ENCODE measurements around the gene TIMMDC1. TPM values are rescaled to one million over a fixed set of nuclear protein-coding genes. Genes with fewer than 3 reads are reported as not detected.
"Not testable (repeated sequence)": the region's sequence is repeated elsewhere in the genome, so short reads cannot be mapped to it uniquely, and the experiment has no call there.

The TIMMDC1 gene
- total and polyA plus RNA-seq, 8 donors: 26.3 to 165 (median 64.6) TPM

- peak overlapping the region in 1 of 5 donors; percentile 2 for H3K27ac ChIP-seq
- no peak overlapping the region for H3K4me3 ChIP-seq
- H3K9me3 ChIP-seq: no peaks in the 10 kb centered on the region
- no peak for TF ChIP-seq POLR2A (IDR thresholded peaks at IDR 0.05)
- TF ChIP-seq POLR2AphosphoS5 (IDR thresholded peaks at IDR 0.05): no peak
- TF ChIP-seq CTCF (IDR thresholded peaks at IDR 0.05): no peak
- TF ChIP-seq EP300 (IDR thresholded peaks at IDR 0.05): no peak
- H3K4me1 ChIP-seq: no peaks in the 10 kb centered on the region
- H3K36me3 ChIP-seq: no peaks in the 10 kb centered on the region
- H3K27me3 ChIP-seq: no peaks in the 10 kb centered on the region
- WGBS, 5 donors: 84 to 92% (median 91%) methylated on average over 9 of the region's 9 CpGs
- intact Hi-C loops (cut with DNase I; ENCODE audit: low total_unique reads): no loop called here
- no peak for DNase-seq
Measured at GRCh38 chr3:119558626-119559317, 60.4 kb downstream of the TIMMDC1 start.

- peak in 2 of 7 experiments; percentile 23 to 29 for TF ChIP-seq CTCF (IDR thresholded peaks at IDR 0.05)
- no peak for TF ChIP-seq EP300 (IDR thresholded peaks at IDR 0.05)
- Histone ChIP-seq H3K9me3 (no peaks in the 10 kb centered on the region), H3K4me1 (no peaks in the 10 kb centered on the region), H3K27ac (peak within 1 kb of the TSS in 1 of 5 donors; percentile 2), H3K36me3 (no peaks in the 10 kb centered on the region), H3K27me3 (no peaks in the 10 kb centered on the region), H3K4me3 (no peak within 1 kb of the TSS)
- intact Hi-C loops (cut with DNase I; ENCODE audit: low total_unique reads): no loop called here
- peak; percentile 65 to 75 for DNase-seq
- WGBS, 5 donors: 12 to 23% (median 15%) methylated on average over 7 of the region's 7 CpGs
Measured at GRCh38 chr3:119559441-119559963, 61.2 kb downstream of the TIMMDC1 start, which contains the start of gene CD80. TSS of gene CD80 (minus strand) at chr3:119559614. CDS start at chr3:119557728, 1,886 bp downstream.

GRCh38 chr3:119560160-119560559, 61.8 kb downstream of the TIMMDC1 start:
- H3K27me3 ChIP-seq: no peaks in the 10 kb centered on the region
- H3K4me1 ChIP-seq: no peaks in the 10 kb centered on the region
- no peaks in the 10 kb centered on the region for H3K9me3 ChIP-seq
- no peak overlapping the region for H3K27ac ChIP-seq
- H3K4me3 ChIP-seq: no peak overlapping the region
- no peaks in the 10 kb centered on the region for H3K36me3 ChIP-seq
- TF ChIP-seq POLR2AphosphoS5 (IDR thresholded peaks at IDR 0.05): no peak
- no peak for TF ChIP-seq EP300 (IDR thresholded peaks at IDR 0.05)
- no peak for TF ChIP-seq CTCF (IDR thresholded peaks at IDR 0.05)
- DNase-seq: no peak
- 72 to 94% (median 87%) methylated on average over 5 of the region's 5 CpGs for WGBS, 5 donors
- intact Hi-C loops (cut with DNase I; ENCODE audit: low total_unique reads): no loop called here

GRCh38 chr3:119562307-119562961, 64.1 kb downstream of the TIMMDC1 start:
- H3K27ac ChIP-seq: no peak overlapping the region
- no peaks in the 10 kb centered on the region for H3K36me3 ChIP-seq
- intact Hi-C loops (cut with DNase I; ENCODE audit: low total_unique reads): no loop called here
- no peaks in the 10 kb centered on the region for H3K9me3 ChIP-seq
- 53 to 71% (median 65%) methylated on average over 6 of the region's 6 CpGs for WGBS, 5 donors
- H3K4me1 ChIP-seq: no peaks in the 10 kb centered on the region
- no peaks in the 10 kb centered on the region for H3K27me3 ChIP-seq
- DNase-seq: peak in 1 of 2 donors; percentile 28
- H3K4me3 ChIP-seq: no peak overlapping the region
- no peak for TF ChIP-seq POLR2A (IDR thresholded peaks at IDR 0.05)
- TF ChIP-seq CTCF (IDR thresholded peaks at IDR 0.05): no peak
- TF ChIP-seq POLR2AphosphoS5 (IDR thresholded peaks at IDR 0.05): no peak
- TF ChIP-seq EP300 (IDR thresholded peaks at IDR 0.05): no peak

GRCh38 chr3:119563334-119563733, 65.0 kb downstream of the TIMMDC1 start:
- 79 to 87% (median 82%) methylated on average over 2 of the region's 2 CpGs for WGBS, 5 donors

More at GRCh38 chr3:119563334-119563733, 65.0 kb downstream of the TIMMDC1 start:
- H3K27me3 ChIP-seq; H3K9me3 ChIP-seq; H3K27ac ChIP-seq; H3K4me3 ChIP-seq; H3K36me3 ChIP-seq; intact Hi-C loops (cut with DNase I; ENCODE audit: low total_unique reads); DNase-seq; H3K4me1 ChIP-seq: not testable (repeated sequence)

Measured in stomach (tissue), 9 donors.